GM23248 (cell line): ENCODE data around the gene TAPBPL. TPM values are rescaled to one million over a fixed set of nuclear protein-coding genes. Genes with fewer than 3 reads are reported as not detected.
A peak's percentile ranks its signal among the peaks of the same experiment; 100 is the strongest.
"Not testable (repeated sequence)": the region's sequence is repeated elsewhere in the genome, so short reads cannot be mapped to it uniquely, and the experiment has no call there.

Source experiments
- DNase-seq: peaks from one replicate; pipeline ENCODE4 v3.0.0-alpha.2; 2015
- H2AFZ ChIP-seq: fragments of 200-600 bp; sonication (generic); 2 replicates; pipeline ENCODE4 v1.6.1; 2016; ENCODE audit warnings: antibody characterized with exemption
- H3F3A ChIP-seq: fragments of 200-600 bp; sonication (generic); 2 replicates; pipeline ENCODE4 v1.6.1; 2016; ENCODE audit warnings: mild to moderate bottlenecking, antibody characterized with exemption, mixed run types; ENCODE audit not compliant: insufficient read depth
- H3K27ac ChIP-seq: fragments of 200-600 bp; sonication (generic); 2 replicates; pipeline ENCODE4 v1.5.1; 2016; ENCODE audit warnings: mild to moderate bottlenecking
- H3K27me3 ChIP-seq: fragments of 200-600 bp; sonication (generic); replicated peaks from 2 replicates; pipeline ENCODE4 v1.6.1; 2016; ENCODE audit warnings: mild to moderate bottlenecking; ENCODE audit not compliant: insufficient read depth
- H3K36me3 ChIP-seq: fragments of 200-600 bp; sonication (generic); 2 replicates; pipeline ENCODE4 v1.6.1; 2016; ENCODE audit warnings: low read depth, mild to moderate bottlenecking
- H3K4me1 ChIP-seq: fragments of 200-600 bp; sonication (generic); 2 replicates; pipeline ENCODE4 v1.6.1; 2016; ENCODE audit warnings: mild to moderate bottlenecking; ENCODE audit not compliant: insufficient read depth
- H3K4me2 ChIP-seq: fragments of 200-600 bp; sonication (generic); one replicate; pipeline ENCODE4 v1.6.1; 2016; ENCODE audit warnings: mild to moderate bottlenecking; ENCODE audit not compliant: unreplicated experiment
- H3K4me3 ChIP-seq: fragments of 200-600 bp; sonication (generic); 2 replicates; pipeline ENCODE4 v1.5.1; 2016; ENCODE audit warnings: mild to moderate bottlenecking
- H3K79me2 ChIP-seq: fragments of 200-600 bp; sonication (generic); 2 replicates; pipeline ENCODE4 v1.6.1; 2016; ENCODE audit warnings: mild to moderate bottlenecking; ENCODE audit not compliant: insufficient read depth
- H3K9ac ChIP-seq: fragments of 200-600 bp; sonication (generic); 2 replicates; pipeline ENCODE4 v1.6.1; 2016; ENCODE audit warnings: mild to moderate bottlenecking
- H3K9me2 ChIP-seq: fragments of 200-600 bp; sonication (generic); 2 replicates; pipeline ENCODE4 v1.6.1; 2016; ENCODE audit warnings: mixed run types, mild to moderate bottlenecking, moderate library complexity; ENCODE audit not compliant: insufficient read depth
- H3K9me3 ChIP-seq: fragments of 200-600 bp; sonication (generic); one replicate; pipeline ENCODE4 v1.6.1; 2017; ENCODE audit warnings: low read depth
- H4K20me1 ChIP-seq: fragments of 200-600 bp; sonication (generic); 2 replicates; pipeline ENCODE4 v1.6.0; 2016; ENCODE audit not compliant: insufficient read depth
- EZH2 ChIP-seq: fragments of 200-600 bp; sonication (generic); IDR thresholded peaks from 2 replicates; pipeline ENCODE4 v1.6.1; 2018; ENCODE audit warnings: antibody characterized with exemption, mild to moderate bottlenecking; ENCODE audit not compliant: insufficient read depth, poor library complexity, severe bottlenecking
- EZH2phosphoT487 ChIP-seq: fragments of 200-600 bp; sonication (generic); IDR thresholded peaks from 2 replicates; pipeline ENCODE4 v1.6.1; 2018; ENCODE audit warnings: antibody characterized with exemption, moderate library complexity, mild to moderate bottlenecking, low read depth; ENCODE audit not compliant: insufficient read depth
- WGBS, 2 experiments: methylation state at CpG; one replicate each; pipeline ENCODE4 v1.1.6; 2015 to 2017; ENCODE audit warnings: low lambda C conversion rate in 2 of 2, low coverage in 1 of 2; ENCODE audit errors: missing lambda C conversion rate in 2 of 2; 5-methylcytosine and 5-hydroxymethylcytosine counted together
- in situ Hi-C: fragments of 300-500 bp; cut with MboI; formaldehyde crosslinking; loops from 2 replicates; pipeline ENCODE4 v1.15.0; 2020
- polyA plus RNA-seq: library from polyadenylated mRNA; unstranded; fragments of >200 nt; fragmentation: Nextera tagmentation; extraction: Ambion mirVana; gene quantifications from 2 replicates; pipeline ENCODE4 v1.2.1, GENCODE V29; 2016
- total RNA-seq: library from RNA; depleted of rRNA; stranded (reverse); fragments of >200 nt; shearing (Covaris generic); gene quantifications from 2 replicates; pipeline ENCODE4 v1.2.3, GENCODE V29; 2014

TAPBPL gene
- total and polyA plus RNA-seq, 2 experiments from 2014 or later, result 7.8 to 9.2 TPM

GRCh38 chr12:6469609-6470374 lies 17.9 kb downstream of the TAPBPL start:
- no peak for TF ChIP-seq EZH2phosphoT487
- no peak for TF ChIP-seq EZH2
- Histone ChIP-seq H3K4me1 (peaks cover 24% of the 10 kb centered on the region), H3K27ac (peak overlapping the region; percentile 84), H4K20me1 (no peaks in the 10 kb centered on the region), H3K36me3 (peaks cover 8% of the 10 kb centered on the region; the same call in 1 of the 2 replicates), H3K9me2 (no peaks in the 10 kb centered on the region), H3K4me2 (peak overlapping the region; percentile 92), H3K9me3 (no peaks in the 10 kb centered on the region), H3F3A (peaks cover 27% of the 10 kb centered on the region), H2AFZ (peak overlapping the region; percentile 78; the same call in 1 of the 2 replicates), H3K79me2 (peaks cover 45% of the 10 kb centered on the region), H3K9ac (peak overlapping the region; percentile 86), H3K27me3 (no peaks in the 10 kb centered on the region), H3K4me3 (peak overlapping the region; percentile 82)
- peak; percentile 40 for DNase-seq
- in situ Hi-C loops, result no loop called here
- 5 to 9% methylated on average over 15 to 16 of the region's 16 CpGs for WGBS, 2 experiments

GRCh38 chr12:6470375-6471163 lies 18.7 kb downstream of the TAPBPL start, which contains the start of gene VAMP1:
Gene VAMP1, minus strand, starts transcription at chr12:6470677. Its CDS starts 146 bp downstream, at chr12:6470531.
- H3K36me3 ChIP-seq, result 0 out of 2 replicates have a peak, but pooled peaks cover 5% of the 10 kb centered on the region
- peak within 1 kb of the TSS; percentile 82 for H3K4me3 ChIP-seq
- H3K4me1 ChIP-seq, result peaks cover 24% of the 10 kb centered on the region
- no peaks in the 10 kb centered on the region for H3K9me2 ChIP-seq
- WGBS, 2 experiments, result 0 to 1% methylated on average over 65 to 67 of the region's 69 CpGs
- H2AFZ ChIP-seq, result peak within 1 kb of the TSS; percentile 78
- H3K27me3 ChIP-seq, result no peaks in the 10 kb centered on the region
- peak within 1 kb of the TSS; percentile 86 for H3K9ac ChIP-seq
- TF ChIP-seq EZH2 (no peak), EZH2phosphoT487 (no peak)
- peak; percentile 100 for DNase-seq
- H3F3A ChIP-seq, result peaks cover 27% of the 10 kb centered on the region
- H3K4me2 ChIP-seq, result peak within 1 kb of the TSS; percentile 92
- H3K79me2 ChIP-seq, result peaks cover 45% of the 10 kb centered on the region
- H4K20me1 ChIP-seq, result no peaks in the 10 kb centered on the region
- peak within 1 kb of the TSS; percentile 84 for H3K27ac ChIP-seq
- in situ Hi-C loops, result no loop called here
- no peaks in the 10 kb centered on the region for H3K9me3 ChIP-seq

- Histone ChIP-seq H3K36me3 (no peaks in the 10 kb centered on the region), H3K9me2 (no peaks in the 10 kb centered on the region), H3K27me3 (no peaks in the 10 kb centered on the region), H3F3A (peaks cover 36% of the 10 kb centered on the region), H3K9me3 (no peaks in the 10 kb centered on the region), H4K20me1 (no peaks in the 10 kb centered on the region), H3K4me2 (no peak overlapping the region), H3K4me1 (peaks cover 33% of the 10 kb centered on the region), H3K9ac (peak overlapping the region; percentile 86; the same call in 1 of the 2 replicates), H3K79me2 (peaks cover 32% of the 10 kb centered on the region), H3K27ac (peak overlapping the region; percentile 84), H2AFZ (no peak overlapping the region), H3K4me3 (no peak overlapping the region)
- 7 to 10% methylated on average over 1 of the region's 1 CpG for WGBS, 2 experiments
- peak; percentile 95 for DNase-seq
- in situ Hi-C loops, result no loop called here
- no peak for TF ChIP-seq EZH2phosphoT487
- no peak for TF ChIP-seq EZH2
Measured at GRCh38 chr12:6471989-6472360, 20.1 kb downstream of the TAPBPL start.

- no peak overlapping the region for H2AFZ ChIP-seq
- no peak overlapping the region for H3K4me2 ChIP-seq
- TF ChIP-seq EZH2phosphoT487 (no peak), EZH2 (no peak)
- no peaks in the 10 kb centered on the region for H3K9me3 ChIP-seq
- DNase-seq, result no peak
- no peaks in the 10 kb centered on the region for H3K9me2 ChIP-seq
- 46 to 48% methylated on average over 11 of the region's 11 CpGs for WGBS, 2 experiments
- no peaks in the 10 kb centered on the region for H4K20me1 ChIP-seq
- H3K36me3 ChIP-seq, result no peaks in the 10 kb centered on the region
- H3K27me3 ChIP-seq, result no peaks in the 10 kb centered on the region
- H3K4me1 ChIP-seq, result peaks cover 33% of the 10 kb centered on the region
- H3F3A ChIP-seq, result peaks cover 37% of the 10 kb centered on the region
- H3K79me2 ChIP-seq, result peaks cover 26% of the 10 kb centered on the region
- peak overlapping the region; percentile 10; the same call in 1 of the 2 replicates for H3K9ac ChIP-seq
- in situ Hi-C loops, result no loop called here
- H3K27ac ChIP-seq, result peak overlapping the region; percentile 84
- no peak overlapping the region for H3K4me3 ChIP-seq
Measured at GRCh38 chr12:6472491-6472890, 20.6 kb downstream of the TAPBPL start.

GRCh38 chr12:6475233-6475975 lies 23.6 kb downstream of the TAPBPL start:
- H3K79me2 ChIP-seq, H3K27ac ChIP-seq, H3K9ac ChIP-seq, DNase-seq, H3K4me2 ChIP-seq, H3K36me3 ChIP-seq, H3K9me2 ChIP-seq, H3K9me3 ChIP-seq, in situ Hi-C loops, H3K27me3 ChIP-seq, H3K4me3 ChIP-seq, H4K20me1 ChIP-seq, H2AFZ ChIP-seq: not testable (repeated sequence)
- Histone ChIP-seq H3F3A (peaks cover 23% of the 10 kb centered on the region), H3K4me1 (peaks cover 23% of the 10 kb centered on the region)
- 92% methylated on average over 9 to 41 of the region's 48 CpGs for WGBS, 2 experiments
